DMS53 treated with DMSO at 0.1 percent for 48 hours (cell line): Measurements from ENCODE around the gene SPINK6.

Experiments used
- DNase-seq: peaks from one replicate; lab custom pipeline; 2025; ENCODE audit not compliant: unreplicated experiment; lab: John Stamatoyannopoulos, UW

The SPINK6 gene

GRCh38 chr5:148221508-148221907 is 18.7 kb downstream of the SPINK6 start:
- DNase-seq: no peak

GRCh38 chr5:148224117-148224742 is 21.4 kb downstream of the SPINK6 start:
- DNase-seq: no peak

DNA sequence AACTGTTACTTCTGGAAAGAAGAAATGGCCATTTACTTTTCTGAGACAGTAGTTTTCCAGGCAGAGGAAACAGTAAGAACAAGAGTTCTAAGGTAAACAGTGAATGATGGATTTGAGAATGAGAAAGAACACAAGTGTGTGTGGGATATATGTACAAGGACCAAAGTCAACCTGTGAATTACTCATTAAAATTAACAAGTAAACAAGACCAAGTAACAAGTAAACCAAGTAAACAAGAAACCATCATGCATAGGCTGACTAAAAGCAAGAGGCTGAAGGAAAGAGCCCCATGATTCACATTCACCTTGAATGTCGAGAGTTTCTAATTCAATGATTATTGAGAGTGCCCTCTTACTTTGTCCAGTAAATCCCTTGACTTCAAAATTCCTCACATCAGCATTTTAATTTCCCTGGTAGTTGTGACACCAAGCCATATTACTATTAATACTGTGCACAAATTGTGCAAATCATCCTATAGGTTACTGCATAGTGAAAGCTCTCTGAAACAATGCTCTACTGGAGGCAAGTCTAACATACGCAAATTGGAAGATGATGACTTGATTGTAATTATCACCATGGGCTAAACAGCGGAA is 25.6 kb downstream of the SPINK6 start:
- DNase-seq: no peak

GRCh38 chr5:148229840-148230239 is 27.0 kb downstream of the SPINK6 start:
- no peak for DNase-seq

- DNase-seq: no peak
Observed at GRCh38 chr5:148230240-148230639, 27.4 kb downstream of the SPINK6 start.

DNA sequence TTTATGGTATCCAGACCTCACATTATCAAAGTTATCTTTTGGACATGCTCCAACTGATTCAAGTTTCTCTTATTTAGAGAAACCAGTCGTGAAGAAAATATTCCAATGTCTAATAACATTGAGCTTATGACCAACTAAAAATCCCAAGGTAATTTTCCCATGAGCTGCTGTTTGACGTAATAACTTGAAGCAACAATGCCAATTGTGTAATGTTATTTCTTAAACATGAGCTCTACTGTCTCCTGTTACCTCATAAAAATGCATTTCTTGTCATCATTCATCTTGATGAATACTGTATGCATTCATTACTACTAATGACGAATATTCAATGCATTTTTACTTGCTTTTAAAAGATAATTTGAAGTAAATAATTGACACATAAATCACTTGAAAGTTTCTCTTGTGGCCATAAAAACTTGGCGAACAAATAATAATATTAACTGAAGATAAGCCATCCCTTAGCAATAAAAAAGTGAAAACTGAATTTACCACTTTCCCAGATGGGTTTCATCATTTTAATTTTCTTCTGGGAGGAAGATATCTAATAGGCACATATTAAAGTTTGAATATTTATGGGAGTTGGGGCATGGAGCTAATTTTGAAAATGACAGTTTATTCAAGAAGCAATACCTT is 35.1 kb downstream of the SPINK6 start:
- no peak for DNase-seq

DNA sequence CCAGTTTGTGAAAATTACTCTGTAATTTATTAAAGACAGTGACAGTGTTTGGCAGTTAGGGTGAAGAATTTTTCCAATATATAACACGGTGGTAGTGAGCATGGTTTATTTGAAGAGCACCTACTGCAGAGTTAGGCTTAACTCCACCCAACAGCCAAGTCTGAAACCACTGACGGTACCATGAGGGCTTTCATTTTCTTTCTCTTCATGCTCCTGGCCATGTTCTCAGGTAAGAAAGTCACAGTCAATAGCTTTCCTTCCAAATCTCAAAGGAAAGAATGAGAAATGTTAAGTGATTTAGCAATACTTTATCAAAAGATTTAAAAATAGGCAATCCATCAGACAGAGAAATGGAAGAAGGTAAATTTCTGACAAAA is 35.6 kb downstream of the SPINK6 start, which contains the start of gene MARCOL:
TSS of gene MARCOL (plus strand) at position 108 of the 377 bp plus-strand sequence. CDS start at position 181, 73 bp downstream.
- DNase-seq: no peak

GRCh38 chr5:148248894-148249293 is 46.1 kb downstream of the SPINK6 start:
- no peak for DNase-seq

DNA sequence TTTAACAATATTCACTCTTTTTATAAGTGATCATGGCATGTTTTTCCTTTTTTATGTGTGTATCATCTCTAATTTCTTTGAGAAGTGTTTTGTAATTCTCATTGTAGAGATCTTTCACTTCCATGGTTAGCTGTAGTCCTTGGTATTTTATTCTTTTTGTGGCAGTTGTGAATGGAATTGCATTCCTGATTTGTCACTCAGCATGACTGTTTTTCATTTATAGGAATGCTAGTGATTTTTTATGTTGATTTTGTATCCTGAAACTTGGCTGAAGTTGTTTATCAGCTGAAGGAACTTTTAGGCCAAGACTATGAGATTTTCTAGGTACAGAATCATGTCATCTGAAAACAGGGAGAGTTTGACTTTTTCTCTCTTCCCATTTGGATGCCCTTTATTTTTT is 52.6 kb downstream of the SPINK6 start:
- no peak for DNase-seq

DNA sequence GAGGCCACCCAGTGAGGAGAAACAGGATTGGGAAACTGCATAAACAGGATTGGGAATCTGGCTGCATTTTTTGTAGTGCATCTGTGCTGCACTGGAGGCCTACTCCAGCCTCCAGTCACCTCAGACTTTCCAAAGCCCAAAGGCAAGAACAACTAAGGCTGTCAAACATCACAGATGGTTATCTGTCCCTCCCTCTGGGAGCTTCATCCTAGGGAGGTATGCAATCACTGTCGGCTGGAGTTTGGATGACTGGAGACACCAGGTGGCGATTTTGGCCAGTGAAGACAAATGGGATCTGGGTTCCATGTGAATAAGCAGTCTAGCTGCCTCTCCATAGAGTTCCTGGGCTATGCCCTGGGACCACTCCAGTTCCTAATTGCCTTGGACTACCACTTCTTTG is 56.4 kb downstream of the SPINK6 start:
- DNase-seq: no peak

- DNase-seq: no peak
Observed at GRCh38 chr5:148261221-148261620, 58.4 kb downstream of the SPINK6 start.
